Activated naive CD4-positive, alpha-beta T cell treated with Interleukin-2 at 50 U/mL for 16 hours (primary cell): ENCODE results near the gene ZSCAN10.

Source experiments
- DNase-seq: peaks from one replicate; pipeline ENCODE4 v3.0.0-alpha.2; 2020

Gene ZSCAN10

DNA sequence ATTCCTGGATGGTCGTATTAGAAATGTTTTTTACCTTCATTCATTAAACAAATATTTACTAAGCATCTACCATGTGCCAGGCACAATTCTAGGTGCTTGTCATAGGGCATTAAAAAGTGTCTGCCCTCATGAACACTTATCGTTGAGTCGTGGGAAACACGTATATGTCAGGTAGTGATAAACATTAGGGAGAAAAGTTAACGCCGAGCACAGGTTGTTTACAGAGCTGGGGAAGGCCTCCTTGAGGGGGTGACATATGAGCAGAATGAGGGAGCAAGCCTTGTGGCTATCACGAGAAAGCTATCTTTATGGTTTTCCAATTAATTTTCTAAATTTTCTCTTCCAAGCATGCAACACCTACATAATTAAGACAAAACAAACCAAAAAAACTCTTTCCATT is 34.8 kb upstream of the ZSCAN10 start:
- DNase-seq: no peak

DNA sequence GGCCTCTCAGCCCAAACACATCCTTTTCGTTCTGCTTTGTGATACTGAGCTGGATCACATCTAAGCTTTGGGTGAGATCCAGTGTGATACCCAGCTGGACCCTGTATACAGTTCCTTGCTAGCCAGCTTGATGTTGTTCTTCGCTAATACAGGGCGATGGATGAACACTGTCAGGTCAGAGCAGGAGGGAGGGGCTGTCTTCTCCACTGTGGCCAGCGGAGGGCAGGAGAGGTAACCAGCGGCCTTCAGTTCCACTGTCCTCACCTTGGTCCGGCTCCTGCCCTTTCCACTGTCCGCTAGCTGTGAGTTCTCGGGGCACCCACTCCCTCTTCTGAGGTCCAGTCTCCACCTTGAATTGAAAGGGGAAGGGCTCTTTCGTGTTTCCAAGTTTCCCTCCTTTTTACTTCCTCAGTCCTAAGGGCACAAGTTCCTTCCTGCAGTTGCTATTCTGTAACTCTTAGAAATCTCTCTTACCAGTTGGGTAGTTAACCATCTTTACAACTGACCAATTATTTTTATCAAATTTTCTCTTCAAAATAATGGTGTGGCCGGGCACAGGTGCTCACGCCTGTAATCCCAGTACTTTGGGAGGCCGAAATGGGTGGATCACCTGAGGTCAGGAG is 32.8 kb upstream of the ZSCAN10 start:
- peak; percentile 46 for DNase-seq

DNA sequence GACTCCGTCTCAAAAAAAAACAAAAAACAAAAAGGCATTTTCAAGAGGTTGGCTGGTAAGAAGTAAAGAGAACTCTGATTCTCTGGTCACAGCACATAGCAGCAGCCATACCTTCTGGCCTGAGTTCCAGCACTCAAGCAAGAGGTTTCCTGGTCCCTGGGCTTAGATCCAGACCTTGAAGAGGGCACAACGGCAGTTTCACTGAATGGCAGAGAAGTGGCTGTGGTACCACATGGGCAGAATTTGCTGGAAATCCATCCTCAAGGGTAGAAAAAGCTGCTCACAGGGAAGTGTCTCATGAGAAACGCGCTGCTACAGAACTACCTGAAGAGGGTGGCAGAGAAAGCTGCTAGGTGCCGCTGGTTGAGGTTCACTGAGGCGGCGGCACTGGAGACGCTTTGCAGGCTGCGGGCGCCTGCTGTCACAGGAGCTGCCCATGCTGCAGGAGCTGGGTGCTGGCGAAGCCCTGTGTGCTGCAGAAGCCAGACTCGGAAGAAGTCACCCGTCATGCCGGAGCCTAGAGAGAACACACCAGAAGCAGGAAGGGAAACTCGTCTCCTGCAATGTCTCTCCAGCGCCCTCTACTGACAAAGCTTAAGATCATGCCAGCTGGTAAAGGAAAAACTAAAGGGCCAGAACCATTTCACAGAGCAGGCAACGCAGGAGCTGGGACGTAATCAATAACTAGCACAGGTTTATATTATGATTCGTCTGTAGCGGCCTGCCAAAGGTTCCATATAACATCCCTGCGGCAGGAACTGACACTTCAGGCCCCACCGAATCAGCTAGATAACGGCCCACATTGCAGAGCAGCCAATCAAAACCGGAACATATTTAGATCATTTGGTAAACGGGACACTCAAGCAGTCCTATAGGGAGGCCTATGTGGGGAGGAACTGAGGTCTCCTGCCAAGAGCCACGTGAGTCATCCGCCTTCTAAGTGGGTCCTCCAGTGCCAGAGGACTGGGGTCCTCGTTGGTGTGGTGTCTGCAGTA is 30.3 kb upstream of the ZSCAN10 start:
- DNase-seq: peak; percentile 74

DNA sequence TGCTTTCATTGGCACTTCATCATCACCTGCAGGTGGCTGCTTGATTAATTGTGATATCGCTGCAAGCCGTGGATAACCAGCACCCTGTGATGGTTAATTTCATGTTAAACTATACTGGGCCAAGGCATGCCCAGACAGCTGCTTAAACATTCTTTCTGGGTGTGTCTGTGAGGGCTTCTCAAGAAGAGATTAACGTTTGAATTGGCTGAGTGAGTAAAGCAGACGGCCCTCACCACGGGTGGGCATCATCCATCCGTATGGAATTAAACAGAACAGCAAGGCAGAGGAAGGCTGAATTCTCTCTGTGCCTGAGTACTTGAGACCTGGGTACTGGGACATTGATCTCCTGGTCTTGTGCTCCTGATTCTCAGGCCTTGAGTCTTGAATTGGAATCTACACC is 28.7 kb upstream of the ZSCAN10 start:
- DNase-seq: no peak

DNA sequence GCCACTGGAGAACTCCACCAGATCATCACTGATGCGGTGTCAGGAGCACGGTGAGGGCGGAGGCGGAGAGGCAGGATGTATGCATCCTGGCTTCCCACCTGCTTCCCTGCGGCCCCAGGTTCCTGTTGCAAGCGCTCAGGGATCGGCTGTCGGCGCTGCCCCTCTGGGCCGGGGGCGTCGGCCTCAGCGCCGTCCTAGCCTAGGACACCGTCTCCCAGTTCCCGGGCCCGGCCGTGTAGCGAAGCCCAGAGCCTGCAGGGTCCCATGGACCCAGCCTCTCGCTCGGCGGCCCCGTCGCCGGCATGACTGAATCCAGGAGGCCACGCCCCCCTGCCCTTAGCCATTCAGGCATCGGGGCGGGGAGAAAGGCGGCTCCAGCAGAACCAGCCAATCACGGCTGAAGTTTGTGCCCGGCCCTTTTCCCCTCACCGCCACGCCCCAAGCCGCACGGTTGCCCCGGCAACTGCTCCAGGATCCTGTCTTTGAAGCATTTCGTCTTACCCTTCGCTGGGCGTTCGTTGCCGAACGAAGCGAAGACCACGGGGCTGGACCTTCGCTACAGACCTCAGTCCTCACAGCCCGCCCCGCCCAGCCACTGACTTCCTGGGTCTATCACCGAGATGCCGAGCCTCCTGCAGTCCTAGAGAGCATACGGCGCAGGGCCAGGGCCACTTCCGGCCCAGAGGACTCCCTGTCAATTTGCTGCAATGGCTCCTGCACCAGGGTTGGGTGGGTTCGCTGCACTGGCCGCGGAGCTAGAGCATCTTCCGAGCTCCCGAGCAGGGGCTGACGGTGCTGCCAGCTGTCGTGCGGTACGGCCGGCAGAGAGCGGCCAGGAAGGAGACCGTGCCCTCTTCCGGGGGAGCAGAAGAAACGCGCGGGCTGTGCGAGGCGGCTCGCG is 25.1 kb upstream of the ZSCAN10 start:
- peak; percentile 97 for DNase-seq

DNA sequence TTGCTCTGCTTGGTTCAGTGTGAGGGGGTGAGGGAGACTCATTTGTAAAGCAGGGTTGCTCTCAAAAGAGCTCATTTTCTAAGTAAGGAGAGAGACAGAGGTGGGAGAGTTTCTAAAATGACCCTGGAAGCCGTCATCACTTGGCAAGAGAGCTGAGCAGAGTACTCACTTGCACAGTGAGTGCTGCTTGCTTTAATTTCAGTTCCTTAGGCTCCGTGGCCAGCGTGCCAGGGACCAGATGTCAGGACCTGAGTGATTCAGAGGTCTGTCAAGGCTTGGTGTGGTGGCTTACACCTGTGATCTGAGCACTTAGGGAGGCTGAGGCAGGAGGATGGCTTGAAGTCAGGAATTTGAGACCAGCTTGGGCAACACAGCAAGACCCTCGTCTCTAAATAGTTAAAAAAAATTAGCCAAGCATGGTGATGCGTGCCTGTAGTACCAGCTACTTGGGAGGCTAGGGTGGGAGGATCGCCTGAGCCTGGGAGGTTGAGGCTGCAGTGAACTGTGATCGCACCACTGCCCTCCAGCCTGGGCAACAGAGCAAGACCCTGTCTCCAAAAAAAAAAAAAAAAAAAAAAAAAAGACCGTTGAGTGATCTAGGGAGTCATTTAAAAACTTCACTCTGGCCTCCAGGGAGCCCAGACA is 24.0 kb upstream of the ZSCAN10 start:
- DNase-seq: no peak

DNA sequence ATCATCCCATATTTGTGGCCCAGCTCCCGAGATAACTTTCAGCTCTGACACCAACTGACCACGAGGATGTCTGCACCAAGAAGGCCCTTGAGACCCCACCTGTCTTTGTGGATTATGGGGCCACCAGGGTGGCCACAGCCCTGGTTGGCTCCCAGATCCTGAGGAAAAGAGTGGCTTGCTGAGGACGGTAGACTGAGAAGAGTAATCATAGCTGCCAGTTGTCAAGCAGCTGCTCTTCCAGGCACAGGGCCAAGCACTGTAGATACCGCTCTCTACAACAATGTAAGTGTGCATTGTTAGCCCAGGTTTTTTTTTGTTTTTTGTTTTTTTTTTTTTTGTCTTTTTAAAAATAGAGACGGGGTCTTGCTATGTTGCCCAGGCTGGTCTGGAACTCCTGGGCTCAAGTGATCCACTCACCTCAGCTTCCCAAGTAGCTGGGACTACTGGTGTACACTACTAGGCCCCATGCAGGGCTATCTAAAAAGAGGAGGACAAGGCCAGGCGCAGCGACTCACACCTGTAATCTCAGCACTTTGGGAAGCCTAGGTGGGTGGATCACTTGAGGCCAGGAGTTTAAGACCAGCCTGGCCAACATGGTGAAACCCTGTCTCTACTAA is 22.9 kb upstream of the ZSCAN10 start:
- DNase-seq: no peak

DNA sequence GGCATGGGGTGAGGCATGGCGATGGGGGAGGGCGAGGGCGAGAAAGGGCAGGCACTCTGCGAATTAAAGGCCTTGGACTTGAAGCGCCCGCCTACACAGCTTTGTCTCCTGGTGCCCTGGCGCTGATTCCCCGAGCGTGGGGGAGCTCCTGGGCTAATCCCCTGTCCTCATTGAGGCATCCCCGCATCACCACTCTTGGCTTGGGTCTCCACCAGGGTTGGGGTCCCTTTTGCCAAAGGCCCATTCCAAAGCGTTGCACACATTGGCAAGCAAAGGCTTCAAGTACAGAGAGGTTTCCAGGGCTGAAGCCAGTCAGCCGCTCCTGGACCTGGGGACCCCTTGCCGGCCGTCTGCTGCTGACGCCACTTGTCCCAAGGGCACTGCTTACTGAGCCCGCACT is 21.3 kb upstream of the ZSCAN10 start:
- no peak for DNase-seq

DNA sequence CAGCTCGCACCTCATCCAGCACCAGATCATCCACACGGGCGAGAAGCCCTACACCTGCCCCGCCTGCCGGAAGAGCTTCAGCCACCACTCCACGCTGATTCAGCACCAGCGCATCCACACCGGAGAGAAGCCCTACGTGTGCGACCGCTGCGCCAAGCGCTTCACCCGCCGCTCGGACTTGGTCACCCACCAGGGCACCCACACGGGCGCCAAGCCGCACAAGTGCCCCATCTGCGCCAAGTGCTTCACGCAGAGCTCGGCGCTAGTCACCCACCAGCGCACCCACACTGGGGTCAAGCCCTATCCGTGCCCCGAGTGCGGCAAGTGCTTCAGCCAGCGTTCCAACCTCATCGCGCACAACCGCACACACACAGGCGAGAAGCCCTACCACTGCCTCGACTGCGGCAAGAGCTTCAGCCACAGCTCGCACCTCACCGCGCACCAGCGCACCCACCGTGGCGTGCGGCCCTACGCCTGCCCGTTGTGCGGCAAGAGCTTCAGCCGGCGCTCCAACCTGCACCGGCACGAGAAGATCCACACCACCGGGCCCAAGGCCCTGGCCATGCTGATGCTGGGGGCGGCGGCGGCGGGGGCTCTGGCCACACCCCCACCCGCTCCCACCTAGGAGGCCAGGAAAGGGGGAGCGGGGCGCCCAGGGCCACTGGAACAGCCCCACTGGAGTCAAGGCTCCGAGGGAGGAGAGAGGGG is 20.8 kb upstream of the ZSCAN10 start:
- DNase-seq: no peak

DNA sequence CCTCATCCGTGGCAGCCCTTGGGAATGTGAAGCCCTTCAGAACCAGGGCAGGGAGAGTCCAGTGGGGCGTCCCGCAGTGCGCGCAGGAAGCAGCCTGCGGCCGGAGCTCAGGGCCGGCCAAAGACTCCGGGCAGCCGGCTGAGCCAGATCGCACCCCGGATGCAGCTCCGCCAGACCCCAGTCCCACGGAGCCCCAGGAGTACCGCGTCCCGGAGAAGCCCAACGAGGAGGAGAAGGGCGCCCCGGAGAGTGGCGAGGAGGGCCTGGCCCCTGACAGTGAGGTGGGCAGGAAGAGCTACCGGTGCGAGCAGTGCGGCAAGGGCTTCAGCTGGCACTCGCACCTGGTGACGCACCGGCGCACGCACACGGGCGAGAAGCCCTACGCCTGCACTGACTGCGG is 20.2 kb upstream of the ZSCAN10 start:
- DNase-seq: no peak

DNA sequence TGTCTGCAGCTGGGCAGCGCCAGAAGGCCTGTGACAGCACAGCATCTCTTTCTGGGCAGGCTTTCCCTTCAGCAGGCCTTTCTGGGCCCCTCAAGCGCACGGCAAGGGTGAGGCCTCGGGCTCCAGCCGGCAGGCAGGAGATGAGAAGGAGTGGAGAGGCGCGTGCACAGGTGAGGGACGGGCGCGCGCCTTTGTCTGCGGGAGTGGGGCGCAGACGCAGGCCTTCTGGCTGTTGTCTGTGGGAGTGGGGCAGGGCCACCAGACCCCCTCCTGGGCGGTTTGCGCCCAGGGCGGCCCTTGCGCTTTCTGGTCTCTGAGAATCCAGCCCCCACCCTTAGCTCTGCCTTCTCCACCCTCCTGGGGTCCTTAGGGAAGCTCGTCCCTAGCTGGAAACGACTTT is 19.8 kb upstream of the ZSCAN10 start:
- DNase-seq: no peak

DNA sequence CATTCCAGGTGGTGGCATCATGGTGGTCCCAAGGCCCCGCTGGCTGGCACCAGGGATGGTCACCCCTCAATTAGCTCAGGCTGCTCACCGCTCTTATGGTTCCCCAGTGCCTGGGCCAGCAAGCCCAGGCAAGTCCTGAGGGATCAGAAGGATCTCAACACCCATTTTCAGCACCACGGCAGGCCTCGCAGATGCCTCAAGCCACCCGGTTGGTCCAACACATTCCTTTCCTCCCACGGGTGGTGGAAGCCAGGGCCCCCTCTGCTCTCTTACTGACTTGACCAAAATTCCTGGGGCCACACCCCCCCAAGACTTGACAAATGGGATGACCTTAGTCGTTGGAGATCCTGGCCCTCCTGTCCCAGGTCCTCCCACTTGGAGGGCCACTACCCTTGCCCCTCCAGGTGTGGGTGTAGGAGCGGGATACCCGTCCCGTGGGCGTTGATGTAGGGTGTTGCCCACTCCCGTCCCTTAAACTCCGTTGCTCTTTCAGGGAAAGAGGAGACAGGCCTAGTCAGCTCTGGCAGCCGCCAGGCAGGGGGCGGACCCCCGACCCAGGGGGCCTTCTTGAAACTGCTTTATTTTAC is 19.2 kb upstream of the ZSCAN10 start:
- no peak for DNase-seq

DNA sequence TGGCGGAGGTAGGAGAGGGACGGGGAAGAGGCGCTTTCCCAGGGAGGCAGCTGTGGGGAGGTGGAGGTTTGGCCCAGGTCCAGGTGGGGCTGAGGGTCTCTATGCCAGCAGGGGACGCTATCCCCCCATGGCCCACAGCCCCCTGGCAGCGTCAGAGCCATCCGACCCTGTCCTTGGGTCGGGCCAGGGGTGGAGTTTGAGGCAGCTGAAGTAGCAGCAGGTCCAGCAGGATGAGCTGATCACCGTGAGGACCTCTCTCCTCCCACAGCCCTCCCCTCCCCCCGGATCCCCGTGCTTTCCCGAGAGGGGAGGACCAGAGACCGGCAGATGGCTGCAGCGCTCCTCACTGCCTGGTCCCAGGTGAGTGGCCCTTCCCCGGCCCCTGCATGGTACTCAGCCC is 16.5 kb upstream of the ZSCAN10 start:
- DNase-seq: no peak

DNA sequence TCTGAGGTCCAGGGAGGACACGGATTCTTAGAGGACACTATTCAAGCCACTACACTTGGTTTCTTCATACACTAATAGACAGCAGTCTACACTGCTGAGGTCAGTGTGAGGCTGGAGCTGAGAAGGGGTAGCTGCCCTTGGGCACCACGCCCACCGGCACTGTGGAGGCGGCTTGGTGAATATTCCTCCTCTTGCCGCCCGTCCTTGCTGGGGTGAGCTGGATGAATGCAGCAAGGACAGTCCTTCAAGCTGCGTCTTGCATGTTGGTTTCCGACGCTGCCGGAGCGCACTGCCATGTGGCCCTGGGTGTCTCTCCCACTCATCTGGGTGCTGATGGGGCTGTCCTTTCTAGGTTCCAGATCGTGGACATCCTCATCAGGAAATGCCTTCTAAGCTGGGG is 15.9 kb upstream of the ZSCAN10 start:
- DNase-seq: no peak

DNA sequence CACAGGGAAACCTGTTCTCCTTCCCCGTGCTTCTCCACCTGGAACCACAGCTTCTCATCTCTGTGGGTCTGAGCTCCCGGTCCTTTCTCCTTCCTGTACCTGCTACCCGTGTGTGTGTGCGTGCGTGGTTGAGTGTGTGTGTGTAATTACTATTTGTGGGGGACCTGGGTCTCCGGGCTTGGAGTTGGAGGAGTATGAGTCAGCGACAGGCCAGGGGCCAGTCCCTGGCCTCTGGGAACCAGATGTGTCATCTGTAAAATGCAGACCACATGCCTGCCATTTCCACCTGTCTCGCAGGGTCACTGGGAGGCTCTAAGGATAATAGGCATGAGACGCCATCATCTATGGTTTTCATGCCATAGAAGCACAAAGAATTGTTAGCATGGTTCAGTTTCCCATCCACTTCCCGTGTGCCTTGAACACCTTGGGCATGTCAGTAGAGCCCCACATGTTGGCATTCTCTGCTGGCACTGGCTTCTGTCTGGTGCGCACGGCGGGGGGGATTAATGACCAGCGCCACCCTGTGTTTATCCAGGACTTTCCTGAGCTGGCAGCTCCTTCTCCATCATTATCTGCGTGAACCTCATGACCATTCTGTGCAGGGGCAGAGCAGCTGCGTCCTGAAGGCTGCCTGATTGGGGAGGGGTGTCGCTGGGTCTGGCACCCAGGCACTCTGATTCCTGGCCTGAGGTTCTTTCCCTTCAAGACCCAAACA is 14.8 kb upstream of the ZSCAN10 start:
- no peak for DNase-seq

DNA sequence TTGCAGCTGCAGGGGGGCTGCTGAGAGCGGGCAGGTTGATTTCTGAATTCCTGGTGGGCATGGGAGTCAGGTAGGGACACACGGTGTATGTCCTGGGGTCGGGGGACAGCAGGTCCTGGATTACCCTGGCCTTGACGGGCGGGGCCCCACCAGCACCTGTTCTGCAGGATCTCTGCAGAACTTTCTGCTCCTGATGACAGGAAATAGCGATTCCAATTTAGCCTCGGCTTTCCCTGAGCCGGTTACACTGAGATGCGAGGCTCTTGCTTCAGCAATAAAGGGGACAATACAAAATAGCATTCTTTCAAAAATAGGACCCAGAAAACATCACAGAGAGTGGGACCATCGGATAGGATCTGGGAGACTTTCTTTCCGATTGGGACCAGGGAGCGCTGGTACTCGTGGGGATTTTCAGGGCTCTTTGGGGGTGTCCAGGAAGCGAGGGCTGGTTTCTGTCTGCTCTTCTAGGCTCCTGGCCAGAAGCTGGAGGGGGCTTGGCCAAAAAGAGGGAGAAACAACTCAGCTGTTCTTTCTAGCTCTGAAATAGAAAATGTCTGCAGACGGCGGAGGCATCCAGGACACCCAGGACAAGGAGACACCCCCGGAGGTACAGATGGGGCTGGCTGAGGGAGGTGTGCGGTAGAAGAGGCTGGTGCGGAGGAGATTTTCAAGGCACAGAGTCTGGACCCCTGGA is 13.9 kb upstream of the ZSCAN10 start:
- DNase-seq: no peak

DNA sequence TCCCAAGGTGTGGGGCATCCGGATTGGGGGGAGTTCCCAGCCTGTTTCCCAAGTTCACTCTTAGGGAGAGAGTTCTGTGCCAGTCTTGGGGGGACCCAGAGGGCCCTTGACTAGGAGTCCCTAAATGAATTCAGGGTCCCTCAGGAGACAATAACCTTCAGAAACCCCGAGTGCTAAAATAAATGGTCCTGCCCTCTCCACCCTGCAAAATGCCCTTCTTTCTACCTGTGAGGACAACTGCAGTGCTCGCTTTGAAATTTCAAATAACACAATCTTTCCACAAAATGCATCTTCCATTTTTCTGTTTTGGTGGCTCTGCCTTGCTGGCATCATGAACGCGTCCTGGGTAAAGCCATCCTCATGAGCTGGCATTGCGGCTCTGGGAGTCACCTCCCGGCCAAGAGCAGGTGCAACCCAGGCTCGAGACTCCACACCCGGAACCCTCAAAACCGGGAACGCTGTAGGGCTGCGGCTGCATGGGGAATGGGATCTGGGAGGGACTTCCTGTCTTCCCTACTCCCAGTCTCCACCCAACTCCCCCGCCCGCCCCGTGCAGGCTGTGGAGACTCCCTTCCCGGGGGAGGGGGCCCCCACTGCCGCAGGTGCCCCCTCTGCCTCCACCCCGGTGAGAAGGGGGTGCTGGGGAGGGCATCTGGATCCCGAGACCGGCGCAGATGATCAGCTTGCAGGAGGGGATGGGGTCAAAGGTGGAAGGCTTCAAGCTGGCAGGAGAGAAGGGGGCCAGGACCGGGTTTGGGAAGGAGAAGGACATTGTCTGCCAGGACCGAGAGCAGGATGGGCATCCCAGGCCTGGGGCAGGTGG is 13.2 kb upstream of the ZSCAN10 start, which contains the start of gene ZNF205:
TSS of gene ZNF205 (plus strand) at position 529 of the 823 bp plus-strand sequence. CDS start 845 bp downstream, outside the sequence.
- no peak for DNase-seq

DNA sequence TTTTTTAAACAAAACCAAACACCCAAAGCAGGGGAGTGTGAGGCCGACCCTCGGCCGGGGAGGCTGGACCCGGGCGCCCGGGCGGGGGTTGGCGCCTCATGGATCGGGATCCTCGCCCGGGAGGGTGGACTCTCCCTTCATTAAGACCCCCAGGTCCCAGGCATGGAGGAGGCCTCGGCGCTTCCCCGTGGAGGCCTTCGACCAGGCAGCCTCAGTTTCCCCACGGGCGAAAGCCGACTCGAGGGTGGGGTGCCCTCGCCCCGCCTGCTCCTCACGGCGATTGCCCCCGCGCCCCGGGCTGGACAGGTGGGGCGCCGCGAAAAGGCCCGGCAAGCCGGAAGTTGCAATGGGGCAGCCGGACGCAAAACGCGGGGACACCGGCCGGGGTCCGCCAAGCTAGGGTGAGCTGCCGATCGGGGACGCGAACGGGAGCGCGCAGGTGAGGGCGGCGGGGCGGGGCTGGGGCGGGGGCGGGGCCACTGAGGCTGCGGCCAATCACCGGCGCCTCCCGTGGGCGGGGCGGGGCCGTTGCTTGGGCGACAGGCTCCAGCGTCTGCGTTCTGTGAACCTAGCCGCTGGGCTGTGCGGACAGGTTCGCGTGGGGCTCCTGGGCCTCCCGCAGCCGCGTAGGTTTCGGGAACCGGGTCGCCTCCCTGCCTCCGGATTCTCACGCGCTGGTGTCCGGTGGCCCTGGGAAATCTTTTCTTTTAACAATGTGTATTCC is 7.3 kb upstream of the ZSCAN10 start:
- DNase-seq: peak; percentile 91
